ENCODE measurements around the gene KNTC1.
"Not testable (repeated sequence)": the region's sequence is repeated elsewhere in the genome, so short reads cannot be mapped to it uniquely, and the experiment has no call there.

KNTC1 gene

GRCh38 chr12:122569288-122569687, 42.2 kb downstream of the KNTC1 start:
- Mint-ChIP-seq H3K4me3 (no peak overlapping the region), H3K4me1 (no peaks in the 10 kb centered on the region)
- DNase-seq = no peak

GRCh38 chr12:122570006-122570405, 43.0 kb downstream of the KNTC1 start:
- H3K36me3 Mint-ChIP-seq (ENCODE audit: low read depth) = peaks cover 41% of the 10 kb centered on the region
- not testable (repeated sequence) for H3K27ac Mint-ChIP-seq; DNase-seq; H3K9me3 Mint-ChIP-seq; H3K4me1 Mint-ChIP-seq; H3K4me3 Mint-ChIP-seq; H3K27me3 Mint-ChIP-seq (ENCODE audit: low read depth, poor library complexity)

More at GRCh38 chr12:122569288-122569687, 42.2 kb downstream of the KNTC1 start:
- Mint-ChIP-seq H3K27ac (no peak overlapping the region), H3K36me3 (ENCODE audit: low read depth) (peaks cover 41% of the 10 kb centered on the region), H3K27me3 (ENCODE audit: low read depth, poor library complexity) (no peaks in the 10 kb centered on the region), H3K9me3 (no peaks in the 10 kb centered on the region)
- no peak for TF ChIP-seq CTCF (IDR thresholded peaks at IDR 0.05)

GRCh38 chr12:122571821-122572220, 44.8 kb downstream of the KNTC1 start:
- Mint-ChIP-seq H3K27ac (no peak overlapping the region), H3K27me3 (ENCODE audit: low read depth, poor library complexity) (no peaks in the 10 kb centered on the region), H3K9me3 (no peaks in the 10 kb centered on the region), H3K36me3 (ENCODE audit: low read depth) (peaks cover 50% of the 10 kb centered on the region), H3K4me1 (no peaks in the 10 kb centered on the region), H3K4me3 (no peak overlapping the region)
- TF ChIP-seq CTCF (IDR thresholded peaks at IDR 0.05) = no peak
- DNase-seq = no peak

- not testable (repeated sequence) for H3K27ac Mint-ChIP-seq; DNase-seq; H3K27me3 Mint-ChIP-seq (ENCODE audit: low read depth, poor library complexity)
Measured at GRCh38 chr12:122583294-122583693, 56.2 kb downstream of the KNTC1 start.

GRCh38 chr12:122584177-122584863, 57.3 kb downstream of the KNTC1 start:
- no peak overlapping the region for H3K27ac Mint-ChIP-seq
- H3K9me3 Mint-ChIP-seq = no peaks in the 10 kb centered on the region
- peaks cover 56% of the 10 kb centered on the region for H3K36me3 Mint-ChIP-seq (ENCODE audit: low read depth)
- no peak for DNase-seq
- H3K27me3 Mint-ChIP-seq (ENCODE audit: low read depth, poor library complexity) = no peaks in the 10 kb centered on the region
- no peak for TF ChIP-seq CTCF (IDR thresholded peaks at IDR 0.05)
- H3K4me1 Mint-ChIP-seq = no peaks in the 10 kb centered on the region
- no peak overlapping the region for H3K4me3 Mint-ChIP-seq

More at GRCh38 chr12:122583294-122583693, 56.2 kb downstream of the KNTC1 start:
- not testable (repeated sequence) for H3K9me3 Mint-ChIP-seq, H3K4me1 Mint-ChIP-seq, H3K4me3 Mint-ChIP-seq
- peaks cover 60% of the 10 kb centered on the region for H3K36me3 Mint-ChIP-seq (ENCODE audit: low read depth)

- DNase-seq = no peak
- peaks cover 58% of the 10 kb centered on the region for H3K36me3 Mint-ChIP-seq (ENCODE audit: low read depth)
- H3K27me3 Mint-ChIP-seq (ENCODE audit: low read depth, poor library complexity) = no peaks in the 10 kb centered on the region
- no peak for TF ChIP-seq CTCF (IDR thresholded peaks at IDR 0.05)
- no peaks in the 10 kb centered on the region for H3K9me3 Mint-ChIP-seq
- no peak overlapping the region for H3K4me3 Mint-ChIP-seq
- H3K27ac Mint-ChIP-seq = peak overlapping the region; percentile 41
- no peaks in the 10 kb centered on the region for H3K4me1 Mint-ChIP-seq
Measured at GRCh38 chr12:122590990-122591389, 63.9 kb downstream of the KNTC1 start.

GRCh38 chr12:122591966-122592365, 64.9 kb downstream of the KNTC1 start:
- not testable (repeated sequence) for H3K27me3 Mint-ChIP-seq (ENCODE audit: low read depth, poor library complexity); H3K9me3 Mint-ChIP-seq; H3K4me1 Mint-ChIP-seq; H3K27ac Mint-ChIP-seq; H3K4me3 Mint-ChIP-seq; DNase-seq
- H3K36me3 Mint-ChIP-seq (ENCODE audit: low read depth) = peaks cover 52% of the 10 kb centered on the region

- H3K4me1 Mint-ChIP-seq; DNase-seq; H3K9me3 Mint-ChIP-seq; H3K27me3 Mint-ChIP-seq (ENCODE audit: low read depth, poor library complexity); H3K4me3 Mint-ChIP-seq: not testable (repeated sequence)
- Mint-ChIP-seq H3K27ac (peak overlapping the region; percentile 82), H3K36me3 (ENCODE audit: low read depth) (peaks cover 53% of the 10 kb centered on the region)
Measured at GRCh38 chr12:122592543-122592942, 65.5 kb downstream of the KNTC1 start.
